K562 (cell line): Measurements from ENCODE around the gene SRL. TPM values are rescaled to one million over a fixed set of nuclear protein-coding genes. Genes with fewer than 3 reads are reported as not detected.

Experiments used
- MYC ChIP-seq, 2 experiments: fragments of 250-450 bp in 1 of 2; sonication (Bioruptor Pico) in 1 of 2; IDR thresholded peaks; 2 replicates each; pipeline versions ENCODE4 v1.5.1 to v1.6.1; 2012 to 2021; ENCODE audit warnings: low read depth in 2 of 2, borderline replicate concordance in 1 of 2, improper control_type of control experiment in 1 of 2, low read length in 1 of 2, mild to moderate bottlenecking in 1 of 2, moderate library complexity in 1 of 2
- POLR2G ChIP-seq: fragments of 200-400 bp; formaldehyde crosslinking; IDR thresholded peaks from 2 replicates; pipeline ENCODE4 v1.6.1; 2017; ENCODE audit warnings: low read depth, mild to moderate bottlenecking, antibody characterized with exemption, low read length, moderate library complexity
- RBBP5 ChIP-seq: fragments of 200-600 bp; sonication (generic); IDR thresholded peaks from 2 replicates; pipeline ENCODE4 v1.6.1; 2012; ENCODE audit warnings: borderline replicate concordance, mild to moderate bottlenecking, low read length, control low read depth, inconsistent platforms; ENCODE audit not compliant: insufficient read depth, poor library complexity, severe bottlenecking
- RCOR1 ChIP-seq, 2 experiments: IDR thresholded peaks; 2 replicates each; pipeline ENCODE4 v1.6.1; 2012; ENCODE audit warnings: low read depth in 2 of 2, low read length in 2 of 2, borderline replicate concordance in 1 of 2, improper control_type of control experiment in 1 of 2
- RFX1 ChIP-seq: fragments of 450-650 bp; IDR thresholded peaks from 2 replicates; pipeline ENCODE4 v1.6.1; 2016; ENCODE audit warnings: mild to moderate bottlenecking, moderate library complexity
- RUNX1 ChIP-seq: sonication (generic); IDR thresholded peaks from 2 replicates; pipeline ENCODE4 v1.6.1; 2016; ENCODE audit warnings: antibody characterized with exemption, low read depth
- SIN3A ChIP-seq, 2 experiments: fragments of 150-350 bp in 1 of 2; IDR thresholded peaks; 2 replicates each; pipeline ENCODE4 v1.6.1; 2011 to 2016; ENCODE audit warnings: borderline replicate concordance in 2 of 2, low read depth in 2 of 2, low read length in 2 of 2, mild to moderate bottlenecking in 2 of 2, moderate library complexity in 2 of 2; ENCODE audit not compliant: control insufficient read depth in 1 of 2
- WHSC1 ChIP-seq: IDR thresholded peaks from one replicate; pipeline ENCODE4 v1.6.1; 2012; ENCODE audit warnings: low read length, control low read depth, inconsistent platforms
- ZFPM2 ChIP-seq: fragments of 250-450 bp; sonication (Bioruptor Pico); IDR thresholded peaks from 2 replicates; pipeline ENCODE4 v1.5.1; 2022; ENCODE audit warnings: mild to moderate bottlenecking
- ZNF124 ChIP-seq: sonication (generic); formaldehyde crosslinking; IDR thresholded peaks from 2 replicates; pipeline ENCODE4 v1.8.1; 2022; ENCODE audit warnings: missing genetic modification reagents
- ZNF239 ChIP-seq: fragments of 250-450 bp; sonication (Bioruptor Pico); IDR thresholded peaks from 2 replicates; pipeline ENCODE4 v1.4.0; 2020; ENCODE audit warnings: mild to moderate bottlenecking
- polyA plus RNA-seq, 8 experiments: library from polyadenylated mRNA; depleted of rRNA in 4 of 8; stranded (reverse) in 5 of 8; unstranded in 3 of 8; fragments of >200 nt; fragmentation: Nextera tagmentation in 2 of 8; fragmentation: Illumina TruSeq in 1 of 8; extraction: Ambion mirVana in 2 of 8; extraction: Trizol in 1 of 8; gene quantifications; 2 replicates each; pipeline versions ENCODE4 v1.2.1 to v1.2.3, GENCODE V29; 2011 to 2014; ENCODE audit warnings: inconsistent platforms in 1 of 8, missing spikeins in 1 of 8
- total RNA-seq, 7 experiments: library from RNA; depleted of rRNA in 6 of 7; stranded (reverse); fragments of >200 nt in 6 of 7; fragmentation: Illumina TruSeq in 2 of 7; extraction: Trizol in 2 of 7; gene quantifications; 2 replicates each; pipeline versions ENCODE4 v1.2.1 to v1.2.3, GENCODE V29; 2011 to 2021; ENCODE audit warnings: low replicate concordance in 1 of 7
- TF ChIP-seq, protein P1 (sequence below), 2 experiments: fragments of 450-650 bp; formaldehyde crosslinking in 1 of 2; IDR thresholded peaks; 2 replicates each; pipeline versions ENCODE4 v1.4.0 to v1.6.1; 2014 to 2020; ENCODE audit warnings: mild to moderate bottlenecking in 2 of 2, borderline replicate concordance in 1 of 2, low read depth in 1 of 2
- TF ChIP-seq, protein P2 (sequence below), 2 experiments: fragments of 200-800 bp in 1 of 2; sonication (Bioruptor generic) in 1 of 2; sonication (generic) in 1 of 2; formaldehyde crosslinking in 1 of 2; IDR thresholded peaks in 1 of 2; conservative IDR thresholded peaks in 1 of 2; 2 replicates each; pipeline versions ENCODE4 v1.5.0 to v1.6.1; 2016 to 2020; ENCODE audit warnings: missing compliant biosample characterization in 1 of 2, missing genetic modification characterization in 1 of 2, missing genetic modification reagents in 1 of 2
- TF ChIP-seq, protein P3 (sequence below): conservative IDR thresholded peaks from 2 replicates; pipeline ENCODE4 v1.6.1; 2011; ENCODE audit warnings: low read depth, mild to moderate bottlenecking, low read length; ENCODE audit not compliant: control insufficient read depth

Gene SRL
- total and polyA plus RNA-seq, 9 of the 15 experiments (the other 6 are each of a cell fraction or from before 2014, with no cell fraction given), result 0.01 TPM; not detected in 8

DNA sequence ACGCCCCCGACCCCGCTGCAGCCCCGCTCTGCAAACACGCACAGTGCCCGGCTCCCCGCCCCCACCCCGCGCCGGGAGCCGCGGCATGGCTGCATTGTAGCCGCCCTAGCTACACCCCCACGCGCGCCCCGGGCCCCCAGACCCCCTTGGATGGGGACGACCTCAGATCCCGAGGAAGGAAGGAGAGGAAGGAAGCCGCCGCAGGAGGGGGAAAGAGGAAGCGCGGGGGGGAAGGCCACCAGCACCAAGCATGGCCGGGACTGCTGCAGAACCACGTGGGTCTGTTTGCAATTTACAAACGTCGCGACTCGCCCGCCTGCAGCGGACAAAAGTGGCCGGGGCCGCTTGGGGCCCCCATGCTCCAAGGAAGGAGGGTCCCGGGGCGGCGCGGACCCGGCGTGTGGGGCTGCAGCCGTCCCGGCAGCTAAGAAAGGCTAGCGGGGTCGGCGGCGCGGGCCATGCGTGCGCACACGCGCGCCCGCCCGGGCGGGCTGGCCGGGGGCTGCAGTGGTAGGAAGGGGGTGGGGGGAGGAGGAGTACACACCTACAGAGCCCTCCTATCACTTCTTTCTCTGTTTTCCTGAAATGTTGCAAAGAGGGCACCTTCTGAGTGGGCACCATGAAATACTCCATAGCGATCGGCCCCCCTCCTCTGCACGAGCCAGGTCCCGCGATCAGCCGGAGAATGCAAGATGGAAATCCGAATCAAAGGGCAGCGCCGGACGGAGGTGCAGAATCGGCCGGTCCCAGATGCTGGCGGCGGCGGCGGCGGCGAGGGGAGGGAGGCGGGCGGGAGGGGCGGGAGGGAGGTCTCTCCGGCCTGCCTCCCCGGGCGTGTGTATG, 30.5 kb upstream of the SRL start (continued):
- TF ChIP-seq, protein P1, sequence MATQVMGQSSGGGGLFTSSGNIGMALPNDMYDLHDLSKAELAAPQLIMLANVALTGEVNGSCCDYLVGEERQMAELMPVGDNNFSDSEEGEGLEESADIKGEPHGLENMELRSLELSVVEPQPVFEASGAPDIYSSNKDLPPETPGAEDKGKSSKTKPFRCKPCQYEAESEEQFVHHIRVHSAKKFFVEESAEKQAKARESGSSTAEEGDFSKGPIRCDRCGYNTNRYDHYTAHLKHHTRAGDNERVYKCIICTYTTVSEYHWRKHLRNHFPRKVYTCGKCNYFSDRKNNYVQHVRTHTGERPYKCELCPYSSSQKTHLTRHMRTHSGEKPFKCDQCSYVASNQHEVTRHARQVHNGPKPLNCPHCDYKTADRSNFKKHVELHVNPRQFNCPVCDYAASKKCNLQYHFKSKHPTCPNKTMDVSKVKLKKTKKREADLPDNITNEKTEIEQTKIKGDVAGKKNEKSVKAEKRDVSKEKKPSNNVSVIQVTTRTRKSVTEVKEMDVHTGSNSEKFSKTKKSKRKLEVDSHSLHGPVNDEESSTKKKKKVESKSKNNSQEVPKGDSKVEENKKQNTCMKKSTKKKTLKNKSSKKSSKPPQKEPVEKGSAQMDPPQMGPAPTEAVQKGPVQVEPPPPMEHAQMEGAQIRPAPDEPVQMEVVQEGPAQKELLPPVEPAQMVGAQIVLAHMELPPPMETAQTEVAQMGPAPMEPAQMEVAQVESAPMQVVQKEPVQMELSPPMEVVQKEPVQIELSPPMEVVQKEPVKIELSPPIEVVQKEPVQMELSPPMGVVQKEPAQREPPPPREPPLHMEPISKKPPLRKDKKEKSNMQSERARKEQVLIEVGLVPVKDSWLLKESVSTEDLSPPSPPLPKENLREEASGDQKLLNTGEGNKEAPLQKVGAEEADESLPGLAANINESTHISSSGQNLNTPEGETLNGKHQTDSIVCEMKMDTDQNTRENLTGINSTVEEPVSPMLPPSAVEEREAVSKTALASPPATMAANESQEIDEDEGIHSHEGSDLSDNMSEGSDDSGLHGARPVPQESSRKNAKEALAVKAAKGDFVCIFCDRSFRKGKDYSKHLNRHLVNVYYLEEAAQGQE (IDR thresholded peaks at IDR 0.05; ENCODE audit: borderline replicate concordance), result no peak
- TF ChIP-seq, protein P1 (CRISPR knock-in tag; IDR thresholded peaks at IDR 0.05; ENCODE audit: low read depth), result no peak
- no peak for TF ChIP-seq ZNF124 (CRISPR knock-in tag)
- TF ChIP-seq RCOR1 (IDR thresholded peaks at IDR 0.05; ENCODE audit: borderline replicate concordance in 1 of 2, low read depth in 2 of 2, low read length in 2 of 2), result no peak
- no peak for TF ChIP-seq ZNF239 (CRISPR knock-in tag)
- TF ChIP-seq RFX1, result no peak
- peak; percentile 18 to 80; a peak in 1 of 4 replicates for TF ChIP-seq SIN3A (IDR thresholded peaks at IDR 0.05; ENCODE audit: borderline replicate concordance in 2 of 2, control insufficient read depth in 1 of 2, low read depth in 2 of 2, low read length in 2 of 2)
- TF ChIP-seq POLR2G, result no peak
- peak; percentile 78; the same call in 1 of the 2 replicates for TF ChIP-seq MYC (IDR thresholded peaks at IDR 0.05; ENCODE audit: low read depth, low read length)
- peak; percentile 64; the same call in 1 of the 2 replicates for TF ChIP-seq MYC (CRISPR knock-in tag; IDR thresholded peaks at IDR 0.05; ENCODE audit: borderline replicate concordance, low read depth)
- TF ChIP-seq, protein P2, sequence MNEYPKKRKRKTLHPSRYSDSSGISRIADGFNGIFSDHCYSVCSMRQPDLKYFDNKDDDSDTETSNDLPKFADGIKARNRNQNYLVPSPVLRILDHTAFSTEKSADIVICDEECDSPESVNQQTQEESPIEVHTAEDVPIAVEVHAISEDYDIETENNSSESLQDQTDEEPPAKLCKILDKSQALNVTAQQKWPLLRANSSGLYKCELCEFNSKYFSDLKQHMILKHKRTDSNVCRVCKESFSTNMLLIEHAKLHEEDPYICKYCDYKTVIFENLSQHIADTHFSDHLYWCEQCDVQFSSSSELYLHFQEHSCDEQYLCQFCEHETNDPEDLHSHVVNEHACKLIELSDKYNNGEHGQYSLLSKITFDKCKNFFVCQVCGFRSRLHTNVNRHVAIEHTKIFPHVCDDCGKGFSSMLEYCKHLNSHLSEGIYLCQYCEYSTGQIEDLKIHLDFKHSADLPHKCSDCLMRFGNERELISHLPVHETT (CRISPR knock-in tag; conservative IDR thresholded peaks at IDR 0.05 in 1 of 2, IDR thresholded peaks at IDR 0.05 in 1 of 2), result no peak
- no peak for TF ChIP-seq RBBP5
- no peak for TF ChIP-seq WHSC1
- TF ChIP-seq, protein P3, sequence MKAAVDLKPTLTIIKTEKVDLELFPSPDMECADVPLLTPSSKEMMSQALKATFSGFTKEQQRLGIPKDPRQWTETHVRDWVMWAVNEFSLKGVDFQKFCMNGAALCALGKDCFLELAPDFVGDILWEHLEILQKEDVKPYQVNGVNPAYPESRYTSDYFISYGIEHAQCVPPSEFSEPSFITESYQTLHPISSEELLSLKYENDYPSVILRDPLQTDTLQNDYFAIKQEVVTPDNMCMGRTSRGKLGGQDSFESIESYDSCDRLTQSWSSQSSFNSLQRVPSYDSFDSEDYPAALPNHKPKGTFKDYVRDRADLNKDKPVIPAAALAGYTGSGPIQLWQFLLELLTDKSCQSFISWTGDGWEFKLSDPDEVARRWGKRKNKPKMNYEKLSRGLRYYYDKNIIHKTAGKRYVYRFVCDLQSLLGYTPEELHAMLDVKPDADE, result peak; percentile 34; the same call in 1 of the 2 replicates
- TF ChIP-seq ZFPM2 (CRISPR knock-in tag), result no peak
- TF ChIP-seq RUNX1, result no peak
